H1 (cell line): ENCODE results near the gene NRSN2. TPM values are rescaled to one million over a fixed set of nuclear protein-coding genes. Genes with fewer than 3 reads are reported as not detected.

ENCODE experiments used
- CTCF ChIA-PET: fragments of 300-600 bp; sonication (Branson Sonifier 250); formaldehyde crosslinking; loops from one replicate; lab custom pipeline; 2021; ENCODE audit not compliant: partially characterized antibody; lab: Charles Lee
- POLR2A ChIA-PET: fragments of 300-600 bp; sonication (Branson Sonifier 250); formaldehyde crosslinking; loops from one replicate; lab custom pipeline; 2021; ENCODE audit warnings: inconsistent platforms; ENCODE audit not compliant: partially characterized antibody; lab: Charles Lee
- DNase-seq, 2 experiments: peaks; one replicate each; pipeline versions ENCODE4 v3.0.0 to v3.0.0-alpha.2; 2010 to 2022; ENCODE audit warnings: low spot score in 2 of 2, low read depth in 1 of 2, mixed read lengths in 1 of 2
- FAIRE-seq: peaks from 2 replicates; lab custom pipeline; 2011; peaks lifted over from hg19 to GRCh38; lab: Jason Lieb, UNC
- H2AFZ ChIP-seq: 2 replicates; pipeline ENCODE4 v1.8.1; 2012; ENCODE audit warnings: low read length, inconsistent platforms
- H2AK5ac ChIP-seq: 2 replicates; pipeline ENCODE4 v1.6.1; 2013; ENCODE audit warnings: low read depth, low read length
- H2BK120ac ChIP-seq: replicated peaks from 2 replicates; pipeline ENCODE3; 2013; ENCODE audit warnings: low read depth, low read length, inconsistent platforms
- H2BK12ac ChIP-seq: 2 replicates; pipeline ENCODE4 v1.6.1; 2013; ENCODE audit warnings: low read depth, low read length
- H2BK15ac ChIP-seq: 2 replicates; pipeline ENCODE4 v1.6.1; 2013; ENCODE audit warnings: low read length
- H2BK20ac ChIP-seq: 2 replicates; pipeline ENCODE4 v1.6.1; 2013; ENCODE audit warnings: low read length
- H2BK5ac ChIP-seq: 2 replicates; pipeline ENCODE4 v1.6.1; 2013; ENCODE audit warnings: low read depth, low read length
- H3K14ac ChIP-seq: 2 replicates; pipeline ENCODE4 v1.6.1; 2013; ENCODE audit warnings: inconsistent platforms; ENCODE audit not compliant: insufficient read length
- H3K18ac ChIP-seq: 2 replicates; pipeline ENCODE4 v1.6.1; 2013; ENCODE audit warnings: low read length; ENCODE audit errors: extremely low read depth
- H3K23ac ChIP-seq: 2 replicates; pipeline ENCODE4 v1.6.1; 2013; ENCODE audit warnings: inconsistent platforms; ENCODE audit not compliant: insufficient read length
- H3K23me2 ChIP-seq: 2 replicates; pipeline ENCODE4 v1.6.1; 2013; ENCODE audit warnings: low read depth, low read length
- H3K27ac ChIP-seq: 2 replicates; pipeline ENCODE4 v1.6.1; 2011; ENCODE audit warnings: low read depth, low read length, inconsistent platforms
- H3K27me3 ChIP-seq, 4 experiments: replicated peaks in 1 of 4; 1 replicate in 1 of 4; 2 replicates in 3 of 4; pipeline versions ENCODE4 v1.6.1 to v1.8.1; 2011 to 2013; ENCODE audit warnings: low read length in 3 of 4, mild to moderate bottlenecking in 3 of 4, inconsistent platforms in 2 of 4, mixed read lengths in 2 of 4, moderate library complexity in 1 of 4; ENCODE audit not compliant: control insufficient read depth in 3 of 4, insufficient read depth in 3 of 4; ENCODE audit errors: extremely low read depth in 1 of 4
- H3K36me3 ChIP-seq, 4 experiments: 2 replicates each; pipeline versions ENCODE4 v1.6.1 to v1.8.1; 2011 to 2013; ENCODE audit warnings: mild to moderate bottlenecking in 4 of 4, low read length in 3 of 4, moderate library complexity in 2 of 4, control low read depth in 1 of 4, inconsistent platforms in 1 of 4; ENCODE audit not compliant: insufficient read depth in 4 of 4, control insufficient read depth in 2 of 4
- H3K4ac ChIP-seq: replicated peaks from 2 replicates; pipeline ENCODE3; 2013; ENCODE audit warnings: low read length, low read depth, mixed read lengths, inconsistent platforms; ENCODE audit not compliant: insufficient read length
- H3K4me1 ChIP-seq, 4 experiments: replicated peaks in 1 of 4; 1 replicate in 1 of 4; 2 replicates in 3 of 4; pipeline versions ENCODE4 v1.6.1 to v1.8.1; 2011 to 2013; ENCODE audit warnings: low read length in 3 of 4, inconsistent platforms in 2 of 4, mixed read lengths in 1 of 4; ENCODE audit not compliant: insufficient read depth in 4 of 4, control insufficient read depth in 3 of 4
- H3K4me2 ChIP-seq, 2 experiments: 2 replicates each; pipeline versions ENCODE4 v1.6.1 to v1.8.1; 2011 to 2013; ENCODE audit warnings: low read depth in 2 of 2, low read length in 2 of 2, control low read depth in 1 of 2, inconsistent platforms in 1 of 2, mild to moderate bottlenecking in 1 of 2; ENCODE audit not compliant: insufficient read depth in 1 of 2
- H3K4me3 ChIP-seq, 4 experiments: fragments of 200-600, 300-600 bp in 1 of 4; sonication (generic), shearing (Covaris generic), sonication (Bioruptor Twin) in 1 of 4; 2 replicates each; pipeline versions ENCODE4 v1.5.1 to v1.8.1; 2011 to 2016; ENCODE audit warnings: low read length in 4 of 4, low read depth in 3 of 4, control low read depth in 2 of 4, inconsistent platforms in 2 of 4, mild to moderate bottlenecking in 2 of 4, mixed read lengths in 1 of 4, moderate library complexity in 1 of 4; ENCODE audit not compliant: insufficient read depth in 2 of 4; ENCODE audit errors: extremely low read depth in 1 of 4
- H3K56ac ChIP-seq: replicated peaks from 2 replicates; pipeline ENCODE3; 2013; ENCODE audit warnings: low read depth, mild to moderate bottlenecking, mixed read lengths, low read length, inconsistent platforms; ENCODE audit not compliant: insufficient read length
- H3K79me1 ChIP-seq: 2 replicates; pipeline ENCODE4 v1.6.1; 2013; ENCODE audit warnings: low read depth, low read length, control low read depth
- H3K79me2 ChIP-seq, 2 experiments: 2 replicates each; pipeline versions ENCODE4 v1.6.1 to v1.8.1; 2012 to 2013; ENCODE audit warnings: low read length in 2 of 2, mild to moderate bottlenecking in 2 of 2, inconsistent platforms in 1 of 2; ENCODE audit not compliant: insufficient read depth in 2 of 2, control insufficient read depth in 1 of 2
- H3K9ac ChIP-seq, 4 experiments: replicated peaks in 1 of 4; 1 replicate in 1 of 4; 2 replicates in 3 of 4; pipeline versions ENCODE4 v1.6.1 to v1.8.1; 2011 to 2013; ENCODE audit warnings: low read depth in 3 of 4, low read length in 3 of 4, control low read depth in 2 of 4, mild to moderate bottlenecking in 2 of 4, moderate library complexity in 2 of 4, inconsistent platforms in 1 of 4; ENCODE audit errors: extremely low read depth in 1 of 4
- H3K9me3 ChIP-seq, 2 experiments: 2 replicates each; pipeline versions ENCODE4 v1.6.1 to v1.8.1; 2012 to 2013; ENCODE audit warnings: mild to moderate bottlenecking in 2 of 2, moderate library complexity in 2 of 2, control low read depth in 1 of 2, inconsistent platforms in 1 of 2, low read depth in 1 of 2, low read length in 1 of 2, mixed read lengths in 1 of 2; ENCODE audit not compliant: insufficient read depth in 2 of 2
- H4K20me1 ChIP-seq, 2 experiments: replicated peaks in 1 of 2; 2 replicates each; pipeline versions ENCODE3 to v1.8.1; 2011 to 2013; ENCODE audit warnings: inconsistent platforms in 2 of 2, low read length in 2 of 2, mild to moderate bottlenecking in 1 of 2; ENCODE audit not compliant: insufficient read depth in 2 of 2, control insufficient read depth in 1 of 2
- H4K5ac ChIP-seq: 2 replicates; pipeline ENCODE4 v1.6.1; 2013; ENCODE audit warnings: low read length, low read depth, mixed read lengths, inconsistent platforms; ENCODE audit not compliant: insufficient read length
- H4K8ac ChIP-seq: 2 replicates; pipeline ENCODE4 v1.8.0; 2013; ENCODE audit warnings: mild to moderate bottlenecking, moderate library complexity, low read length, inconsistent platforms; ENCODE audit not compliant: insufficient read depth; ENCODE audit errors: extremely low read depth
- H4K91ac ChIP-seq: replicated peaks from 2 replicates; pipeline ENCODE3; 2013; ENCODE audit warnings: low read length, mixed read lengths, inconsistent platforms; ENCODE audit not compliant: insufficient read length
- BRCA1 ChIP-seq: IDR thresholded peaks from 2 replicates; pipeline ENCODE4 v1.6.1; 2012; ENCODE audit warnings: low read depth, low read length, improper control_type of control experiment
- CBX5 ChIP-seq: fragments of 300-800, 300-1000 bp; sonication (generic); IDR thresholded peaks from 2 replicates; pipeline ENCODE4 v1.7.1; 2016; ENCODE audit warnings: antibody characterized with exemption, low read length, low read depth
- CHD2 ChIP-seq: IDR thresholded peaks from 2 replicates; pipeline ENCODE4 v1.6.1; 2012; ENCODE audit warnings: low read length, improper control_type of control experiment
- CTBP2 ChIP-seq: IDR thresholded peaks from 2 replicates; pipeline ENCODE4 v1.7.0; 2011; ENCODE audit warnings: borderline replicate concordance, mild to moderate bottlenecking, moderate library complexity, mixed read lengths, low read length; ENCODE audit not compliant: insufficient read depth, insufficient read length
- EZH2 ChIP-seq: fragments of 200-600 bp; sonication (generic); IDR thresholded peaks from 2 replicates; pipeline ENCODE4 v1.7.1; 2012; ENCODE audit warnings: low read depth, mild to moderate bottlenecking, moderate library complexity, low read length, inconsistent platforms; ENCODE audit not compliant: severe bottlenecking
- KDM4A ChIP-seq: IDR thresholded peaks from one replicate; pipeline ENCODE4 v1.7.1; 2012; ENCODE audit warnings: low read depth, mild to moderate bottlenecking, moderate library complexity, low read length, inconsistent platforms; ENCODE audit not compliant: severe bottlenecking
- POLR2A ChIP-seq, 2 experiments: IDR thresholded peaks; 1 replicate in 1 of 2; 2 replicates in 1 of 2; pipeline ENCODE4 v1.6.1; 2011; ENCODE audit warnings: low read depth in 2 of 2, low read length in 2 of 2, mild to moderate bottlenecking in 2 of 2; ENCODE audit errors: control extremely low read depth in 1 of 2
- POLR2AphosphoS5 ChIP-seq: IDR thresholded peaks from 2 replicates; pipeline ENCODE4 v1.6.1; 2011; ENCODE audit warnings: low read depth, low read length
- RFX5 ChIP-seq: IDR thresholded peaks from 2 replicates; pipeline ENCODE4 v1.6.1; 2011; ENCODE audit warnings: low read depth, low read length, improper control_type of control experiment, borderline replicate concordance
- RXRA ChIP-seq: IDR thresholded peaks from 2 replicates; pipeline ENCODE4 v1.6.1; 2011; ENCODE audit warnings: low read depth, mild to moderate bottlenecking, low read length, moderate library complexity; ENCODE audit not compliant: insufficient read depth
- SIN3A ChIP-seq, 2 experiments: IDR thresholded peaks in 1 of 2; conservative IDR thresholded peaks in 1 of 2; 2 replicates each; pipeline ENCODE4 v1.6.1; 2011 to 2012; ENCODE audit warnings: low read length in 2 of 2, improper control_type of control experiment in 1 of 2, low read depth in 1 of 2, mild to moderate bottlenecking in 1 of 2
- TEAD4 ChIP-seq: IDR thresholded peaks from 2 replicates; pipeline ENCODE4 v1.6.1; 2012; ENCODE audit warnings: low read depth, low read length, inconsistent platforms, mixed read lengths
- YY1 ChIP-seq: IDR thresholded peaks from 2 replicates; pipeline ENCODE4 v1.6.1; 2011; ENCODE audit warnings: low read depth, mild to moderate bottlenecking, low read length
- WGBS, 2 experiments: shearing (Covaris generic) in 1 of 2; methylation state at CpG; one replicate each; pipeline versions ENCODE4 v1.1.6 to v1.1.7; 2013 to 2015; ENCODE audit warnings: low lambda C conversion rate in 2 of 2, mixed read lengths in 2 of 2, inconsistent platforms in 1 of 2, low coverage in 1 of 2, missing lambda C conversion rate in 1 of 2; ENCODE audit not compliant: insufficient replicate concordance in 2 of 2, insufficient coverage in 1 of 2, insufficient read length in 1 of 2; ENCODE audit errors: extremely low coverage in 1 of 2, missing lambda C conversion rate in 1 of 2; 5-methylcytosine and 5-hydroxymethylcytosine counted together
- polyA plus RNA-seq, 7 experiments: library from polyadenylated mRNA; depleted of rRNA in 3 of 7; stranded (reverse) in 5 of 7; unstranded in 2 of 7; fragments of >200 nt in 5 of 7; fragments of 200-250 nt in 2 of 7; gene quantifications; 1 replicate in 5 of 7; 2 replicates in 1 of 7; 4 replicates in 1 of 7; pipeline versions ENCODE4 v1.2.1 to v1.2.3, GENCODE V29; 2011 to 2013; ENCODE audit warnings: missing spikeins in 2 of 7, mixed read lengths in 2 of 7
- total RNA-seq: library from RNA; stranded (reverse); fragmentation: NEBNext Ultra II Directional; extraction: Animal tissue kit (Norgen Biotek cat#: 25700); gene quantifications from 2 replicates; pipeline ENCODE4 v1.2.1, GENCODE V29; 2021
- TF ChIP-seq, protein P1 (sequence below): IDR thresholded peaks from 2 replicates; pipeline ENCODE4 v1.6.1; 2011; ENCODE audit warnings: low read depth, mild to moderate bottlenecking, low read length; ENCODE audit not compliant: insufficient read depth

The NRSN2 gene
- total and polyA plus RNA-seq, 2 of the 8 experiments (the other 6 are each of a cell fraction or from before 2014, with no cell fraction given) = 19.4 to 33.3 TPM

DNA sequence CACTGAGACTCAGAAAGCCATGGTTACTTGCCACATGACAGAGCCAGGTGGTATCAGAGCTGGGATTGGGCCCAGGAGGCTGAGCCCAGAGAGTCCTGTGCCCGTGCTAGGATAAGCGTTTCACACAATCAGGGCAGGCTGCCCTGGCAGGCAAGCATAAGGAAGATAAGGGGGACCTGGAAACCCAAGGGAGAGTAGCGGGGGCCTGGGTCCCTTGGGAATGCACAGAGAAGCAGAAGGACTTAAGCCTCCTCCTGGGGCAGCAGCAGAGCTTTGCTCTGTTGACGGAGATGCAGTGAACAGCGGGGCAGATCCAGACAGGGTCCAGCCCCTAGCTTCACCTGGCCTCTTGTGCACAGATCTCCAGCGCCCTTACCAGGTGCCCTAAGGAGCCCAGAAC lies 42.3 kb downstream of the NRSN2 start:
- H3K36me3 ChIP-seq = peaks cover 0 to 23% (median 2%) of the 10 kb centered on the region in 4 experiments; a peak in 4 of 8 replicates
- H3K14ac ChIP-seq = no peak overlapping the region
- no peak overlapping the region for H2BK5ac ChIP-seq
- no peak overlapping the region for H2AK5ac ChIP-seq
- no peak overlapping the region for H2BK12ac ChIP-seq
- FAIRE-seq (no peak), DNase-seq (no peak)
- H3K4me1 ChIP-seq = no peaks in the 10 kb centered on the region
- POLR2A ChIA-PET = interaction anchor here (0.9 to 15.2 kb wide), 4 partner anchors 9 to 55 kb away, joined by 3 to 263 read pairs (median 26); partner anchors contain the start of gene TRIB3
- peaks cover 3% of the 10 kb centered on the region in 2 experiments for H4K20me1 ChIP-seq
- CTCF ChIA-PET = interaction anchor here (2.3 to 3.5 kb wide), 2 partner anchors 10 to 35 kb away, joined by 6 to 14 read pairs; no protein-coding TSS in a partner anchor
- H3K18ac ChIP-seq = no peak overlapping the region
- no peak overlapping the region for H3K27ac ChIP-seq
- no peak overlapping the region for H2BK20ac ChIP-seq
- H2BK15ac ChIP-seq = no peak overlapping the region
- no peaks in the 10 kb centered on the region for H3K23me2 ChIP-seq
- 93% methylated on average over 6 of the region's 6 CpGs; no CpG with 5 or more reads in 1 of the 2 experiments for WGBS, 2 experiments
- no peak overlapping the region for H3K4me2 ChIP-seq
- no peaks in the 10 kb centered on the region for H3K9me3 ChIP-seq
- H3K56ac ChIP-seq = no peak overlapping the region
- H3K4me3 ChIP-seq = no peak overlapping the region
- no peak overlapping the region for H3K9ac ChIP-seq
- H4K8ac ChIP-seq = no peak overlapping the region
- no peak overlapping the region for H3K23ac ChIP-seq
- H4K5ac ChIP-seq = no peak overlapping the region
- no peak overlapping the region for H2AFZ ChIP-seq
- H3K79me2 ChIP-seq = no peaks in the 10 kb centered on the region; a peak in 1 of 4 replicates
- no peak overlapping the region for H3K4ac ChIP-seq
- no peaks in the 10 kb centered on the region for H3K79me1 ChIP-seq
- no peak overlapping the region for H2BK120ac ChIP-seq
- no peaks in the 10 kb centered on the region for H3K27me3 ChIP-seq
- H4K91ac ChIP-seq = no peak overlapping the region
- TF ChIP-seq SIN3A (conservative IDR thresholded peaks at IDR 0.05 in 1 of 2, IDR thresholded peaks at IDR 0.05 in 1 of 2; ENCODE audit: low read depth in 1 of 2, low read length in 2 of 2) (no peak), CBX5 (no peak), CHD2 (no peak), KDM4A (no peak), RXRA (no peak), TEAD4 (no peak), RFX5 (no peak), CTBP2 (no peak), POLR2A (IDR thresholded peaks at IDR 0.05; ENCODE audit: control extremely low read depth in 1 of 2, low read depth in 2 of 2, low read length in 2 of 2) (no peak), BRCA1 (no peak), EZH2 (no peak), POLR2AphosphoS5 (no peak), YY1 (no peak)
- TF ChIP-seq, protein P1, sequence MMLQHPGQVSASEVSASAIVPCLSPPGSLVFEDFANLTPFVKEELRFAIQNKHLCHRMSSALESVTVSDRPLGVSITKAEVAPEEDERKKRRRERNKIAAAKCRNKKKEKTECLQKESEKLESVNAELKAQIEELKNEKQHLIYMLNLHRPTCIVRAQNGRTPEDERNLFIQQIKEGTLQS = no peak
